Common myeloid progenitor, CD34-positive (primary cell): ENCODE measurements around the gene LRP8.

ENCODE experiments used
- CTCF ChIA-PET: fragments of 350-600 bp; sonication (Branson Sonifier 250); formaldehyde crosslinking; loops from one replicate; lab custom pipeline; 2021; ENCODE audit warnings: antibody characterized with exemption; lab: Charles Lee
- POLR2A ChIA-PET: fragments of 350-600 bp; sonication (Branson Sonifier 250); formaldehyde crosslinking; loops from one replicate; lab custom pipeline; 2021; ENCODE audit warnings: antibody characterized with exemption; lab: Charles Lee
- DNase-seq, 3 donors: peaks; one replicate each; pipeline versions ENCODE4 v3.0.0 to v3.0.0-alpha.2; 2013
- H3K27ac ChIP-seq, 2 experiments: 1 replicate in 1 of 2; 2 replicates in 1 of 2; pipeline ENCODE4 v1.7.0; 2013; ENCODE audit warnings: inconsistent platforms in 2 of 2, low read length in 2 of 2, mild to moderate bottlenecking in 2 of 2, low read depth in 1 of 2, moderate library complexity in 1 of 2; ENCODE audit not compliant: severe bottlenecking in 2 of 2, insufficient read depth in 1 of 2, poor library complexity in 1 of 2
- H3K27me3 ChIP-seq, 5 experiments: replicated peaks in 2 of 5; 1 replicate in 3 of 5; 2 replicates in 2 of 5; pipeline versions ENCODE4 v1.6.1 to v1.7.0; 2013; ENCODE audit warnings: low read length in 4 of 5, mild to moderate bottlenecking in 2 of 5, moderate library complexity in 2 of 5, inconsistent platforms in 1 of 5; ENCODE audit not compliant: insufficient read depth in 5 of 5, control insufficient read depth in 4 of 5
- H3K36me3 ChIP-seq, 4 experiments: 1 replicate in 2 of 4; 2 replicates in 2 of 4; pipeline versions ENCODE4 v1.6.1 to v1.7.0; 2013; ENCODE audit warnings: low read length in 3 of 4, control low read depth in 1 of 4, mild to moderate bottlenecking in 1 of 4; ENCODE audit not compliant: control insufficient read depth in 4 of 4, insufficient read depth in 4 of 4
- H3K4me1 ChIP-seq, 4 experiments: 1 replicate in 3 of 4; 2 replicates in 1 of 4; pipeline versions ENCODE4 v1.6.1 to v1.7.1; 2013; ENCODE audit warnings: low read length in 3 of 4, mild to moderate bottlenecking in 3 of 4, control low read depth in 1 of 4, inconsistent platforms in 1 of 4, moderate library complexity in 1 of 4; ENCODE audit not compliant: control insufficient read depth in 4 of 4, insufficient read depth in 4 of 4; ENCODE audit errors: control extremely low read depth in 1 of 4
- H3K4me3 ChIP-seq, 7 experiments: 1 replicate in 4 of 7; 2 replicates in 3 of 7; pipeline versions ENCODE4 v1.5.1 to v1.7.0; 2013; ENCODE audit warnings: mild to moderate bottlenecking in 7 of 7, low read length in 6 of 7, moderate library complexity in 6 of 7, inconsistent platforms in 2 of 7, low read depth in 2 of 7, control low read depth in 1 of 7; ENCODE audit not compliant: insufficient read depth in 4 of 7, control insufficient read depth in 1 of 7; ENCODE audit errors: extremely low read depth in 1 of 7
- H3K9me3 ChIP-seq, 5 experiments: 1 replicate in 4 of 5; 2 replicates in 1 of 5; pipeline versions ENCODE4 v1.6.1 to v1.7.1; 2013; ENCODE audit warnings: low read length in 4 of 5, mild to moderate bottlenecking in 2 of 5, inconsistent platforms in 1 of 5, low read depth in 1 of 5, moderate library complexity in 1 of 5; ENCODE audit not compliant: control insufficient read depth in 4 of 5, insufficient read depth in 2 of 5; ENCODE audit errors: control extremely low read depth in 1 of 5
- whole genome bisulfite sequencing: methylation state at CpG from one replicate; pipeline ENCODE4 v1.1.5; 2013; ENCODE audit not compliant: insufficient coverage; 5-methylcytosine and 5-hydroxymethylcytosine counted together

Gene LRP8

DNA sequence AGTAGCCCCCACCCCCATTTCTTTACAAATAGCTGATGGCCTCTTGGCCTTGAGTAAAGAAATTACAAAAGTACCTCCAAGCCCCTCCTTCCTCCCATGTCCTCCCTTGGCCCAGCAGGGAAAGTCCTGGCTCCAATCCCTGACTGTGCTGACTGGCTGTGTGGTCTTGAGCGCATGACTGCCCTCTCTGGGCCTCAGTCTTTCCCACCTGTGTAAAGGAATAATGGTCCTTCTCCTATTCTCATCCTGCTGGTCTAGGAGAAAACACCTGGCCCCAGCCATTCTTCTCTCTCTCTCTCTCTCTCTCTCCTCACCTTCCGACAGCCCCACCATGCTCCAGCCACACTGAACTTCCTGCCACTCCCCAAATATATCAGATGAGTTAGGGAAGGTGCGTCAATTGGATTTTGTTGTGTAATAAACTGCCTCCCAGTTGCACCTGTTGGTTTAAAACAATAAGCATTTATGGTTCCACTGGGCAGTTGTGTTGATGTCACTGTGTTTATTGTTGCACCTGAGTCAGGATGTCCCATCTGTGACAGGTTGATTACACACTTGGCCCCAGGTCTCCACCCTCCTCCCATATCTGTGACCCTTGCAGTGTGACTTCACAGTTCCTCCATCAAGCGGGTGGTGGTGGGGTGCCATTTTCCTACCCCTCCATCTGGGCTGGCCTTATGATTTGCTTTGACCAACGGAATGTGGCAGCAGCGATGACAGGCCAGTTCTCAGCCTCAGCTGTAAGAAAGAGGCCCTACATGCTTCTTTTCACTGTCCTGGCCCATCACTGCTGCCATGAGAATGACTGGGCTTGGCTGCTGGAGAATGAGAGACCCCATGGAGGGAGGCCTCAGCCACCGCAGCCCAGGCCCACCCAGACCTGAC lies 22.3 kb upstream of the LRP8 start:
- ChIA-PET CTCF (no interaction called here), POLR2A (no interaction called here)
- H3K4me3 ChIP-seq: no peak overlapping the region
- DNase-seq: no peak
- peaks cover 0 to 9% (median 0%) of the 10 kb centered on the region in 4 experiments for H3K4me1 ChIP-seq
- no peaks in the 10 kb centered on the region for H3K27me3 ChIP-seq
- peaks cover 0 to 2% (median 0%) of the 10 kb centered on the region in 5 experiments for H3K9me3 ChIP-seq
- H3K36me3 ChIP-seq: no peaks in the 10 kb centered on the region
- WGBS: 95% methylated on average over 4 of the region's 7 CpGs
- H3K27ac ChIP-seq: no peak overlapping the region

GRCh38 chr1:53349369-53349835 lies 21.5 kb upstream of the LRP8 start:
- 97% methylated on average over 5 of the region's 5 CpGs for WGBS
- H3K27me3 ChIP-seq: no peaks in the 10 kb centered on the region
- no peak overlapping the region for H3K4me3 ChIP-seq
- ChIA-PET CTCF (no interaction called here), POLR2A (no interaction called here)
- no peaks in the 10 kb centered on the region for H3K36me3 ChIP-seq
- no peaks in the 10 kb centered on the region for H3K9me3 ChIP-seq
- H3K4me1 ChIP-seq: peaks cover 0 to 9% (median 0%) of the 10 kb centered on the region in 4 experiments
- H3K27ac ChIP-seq: no peak overlapping the region
- no peak for DNase-seq

- CTCF ChIA-PET: no interaction called here
These were observed 20.9 kb upstream of the LRP8 start for GRCh38 chr1:53348486-53349368.

GRCh38 chr1:53346814-53347176 lies 18.9 kb upstream of the LRP8 start:
- no peaks in the 10 kb centered on the region for H3K36me3 ChIP-seq
- H3K4me1 ChIP-seq: peaks cover 0 to 9% (median 0%) of the 10 kb centered on the region in 4 experiments
- no peak overlapping the region for H3K27ac ChIP-seq
- H3K9me3 ChIP-seq: no peaks in the 10 kb centered on the region
- H3K4me3 ChIP-seq: no peak overlapping the region
- 88% methylated on average over 1 of the region's 3 CpGs for WGBS
- CTCF ChIA-PET: interaction anchor here (0.8 to 1.4 kb wide), 2 partner anchors 13 to 20 kb away, joined by 3 read pairs; no protein-coding TSS in a partner anchor
- DNase-seq: no peak
- no peaks in the 10 kb centered on the region for H3K27me3 ChIP-seq
- POLR2A ChIA-PET: no interaction called here

More at GRCh38 chr1:53348486-53349368, 20.9 kb upstream of the LRP8 start:
- no peak for DNase-seq
- WGBS: 93% methylated on average over 18 of the region's 21 CpGs
- peaks cover 0 to 9% (median 0%) of the 10 kb centered on the region in 4 experiments for H3K4me1 ChIP-seq
- H3K9me3 ChIP-seq: no peaks in the 10 kb centered on the region
- POLR2A ChIA-PET: interaction anchor here (0.8 kb wide), 1 partner anchor 23 kb away, joined by 3 read pairs; no protein-coding TSS in a partner anchor
- H3K36me3 ChIP-seq: no peaks in the 10 kb centered on the region
- no peaks in the 10 kb centered on the region for H3K27me3 ChIP-seq
- H3K4me3 ChIP-seq: no peak overlapping the region
- no peak overlapping the region for H3K27ac ChIP-seq

DNA sequence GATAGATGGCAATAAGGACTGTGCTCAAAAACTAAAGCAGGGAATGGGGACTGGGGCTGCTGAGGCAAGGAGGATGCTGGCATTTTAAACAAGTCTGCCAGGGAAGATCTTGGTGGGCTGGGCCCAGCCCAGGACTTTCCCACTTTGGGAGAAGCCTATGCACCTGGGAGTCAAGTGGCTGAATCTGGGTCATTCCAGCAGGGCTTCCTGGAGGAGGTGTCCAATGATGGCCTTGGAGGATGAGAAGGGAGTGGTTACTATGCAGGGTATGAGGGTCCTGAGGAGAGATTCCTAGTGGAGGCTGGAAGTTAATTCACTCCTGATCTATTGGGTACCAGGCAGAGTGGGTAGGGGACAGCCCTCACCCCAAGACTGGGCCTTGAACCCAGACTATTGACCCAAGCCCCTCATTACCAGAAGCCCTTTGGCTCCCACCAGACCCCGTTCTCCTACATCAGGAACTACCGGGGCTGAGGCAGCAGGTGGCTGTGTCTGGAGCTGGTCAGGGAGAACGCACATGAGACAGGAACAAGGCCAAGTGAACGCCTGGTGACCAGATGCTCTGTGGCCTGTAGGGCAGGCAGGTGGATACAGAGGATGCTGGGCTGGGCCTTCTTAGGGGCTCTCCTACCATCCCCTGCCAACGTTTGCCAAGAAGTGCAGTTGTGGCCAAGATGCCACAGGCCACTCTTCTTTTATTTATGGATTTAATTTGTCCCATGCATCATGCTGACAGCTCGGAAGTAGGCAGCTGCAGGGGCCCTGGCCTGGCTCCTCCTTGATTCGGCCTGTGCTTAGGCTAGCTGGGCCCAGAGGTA lies 18.3 kb upstream of the LRP8 start:
- H3K9me3 ChIP-seq: no peaks in the 10 kb centered on the region
- H3K4me3 ChIP-seq: no peak overlapping the region
- H3K27ac ChIP-seq: no peak overlapping the region
- no peaks in the 10 kb centered on the region for H3K36me3 ChIP-seq
- CTCF ChIA-PET: interaction anchor here (0.8 to 1.4 kb wide), 2 partner anchors 13 to 19 kb away, joined by 3 read pairs; no protein-coding TSS in a partner anchor
- H3K4me1 ChIP-seq: peaks cover 0 to 9% (median 0%) of the 10 kb centered on the region in 4 experiments
- WGBS: 84% methylated on average over 7 of the region's 7 CpGs
- POLR2A ChIA-PET: no interaction called here
- H3K27me3 ChIP-seq: no peaks in the 10 kb centered on the region
- no peak for DNase-seq

- WGBS: 92% methylated on average over 8 of the region's 11 CpGs
- no peaks in the 10 kb centered on the region for H3K36me3 ChIP-seq
- DNase-seq: no peak
- ChIA-PET POLR2A (no interaction called here), CTCF (interaction anchor here (1.8 kb wide), 1 partner anchor 10 kb away, joined by 3 read pairs; no protein-coding TSS in a partner anchor)
- H3K4me1 ChIP-seq: peaks cover 0 to 9% (median 0%) of the 10 kb centered on the region in 4 experiments
- H3K9me3 ChIP-seq: no peaks in the 10 kb centered on the region
- H3K4me3 ChIP-seq: no peak overlapping the region
- no peak overlapping the region for H3K27ac ChIP-seq
- H3K27me3 ChIP-seq: no peaks in the 10 kb centered on the region
These were observed 17.3 kb upstream of the LRP8 start for GRCh38 chr1:53344921-53345838.
